Hematopoietic multipotent progenitor cell treated with erythropoietin and hydrocortisone succinate and interleukin-3 and kit ligand, for 15 days (in vitro differentiated cells): Measurements from ENCODE around the gene CDKN3.

Experiments used
- DNase-seq: peaks from one replicate; pipeline ENCODE4 v3.0.0-alpha.2; 2015; ENCODE audit warnings: low spot score

The CDKN3 gene, protein sequence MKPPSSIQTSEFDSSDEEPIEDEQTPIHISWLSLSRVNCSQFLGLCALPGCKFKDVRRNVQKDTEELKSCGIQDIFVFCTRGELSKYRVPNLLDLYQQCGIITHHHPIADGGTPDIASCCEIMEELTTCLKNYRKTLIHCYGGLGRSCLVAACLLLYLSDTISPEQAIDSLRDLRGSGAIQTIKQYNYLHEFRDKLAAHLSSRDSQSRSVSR

DNA sequence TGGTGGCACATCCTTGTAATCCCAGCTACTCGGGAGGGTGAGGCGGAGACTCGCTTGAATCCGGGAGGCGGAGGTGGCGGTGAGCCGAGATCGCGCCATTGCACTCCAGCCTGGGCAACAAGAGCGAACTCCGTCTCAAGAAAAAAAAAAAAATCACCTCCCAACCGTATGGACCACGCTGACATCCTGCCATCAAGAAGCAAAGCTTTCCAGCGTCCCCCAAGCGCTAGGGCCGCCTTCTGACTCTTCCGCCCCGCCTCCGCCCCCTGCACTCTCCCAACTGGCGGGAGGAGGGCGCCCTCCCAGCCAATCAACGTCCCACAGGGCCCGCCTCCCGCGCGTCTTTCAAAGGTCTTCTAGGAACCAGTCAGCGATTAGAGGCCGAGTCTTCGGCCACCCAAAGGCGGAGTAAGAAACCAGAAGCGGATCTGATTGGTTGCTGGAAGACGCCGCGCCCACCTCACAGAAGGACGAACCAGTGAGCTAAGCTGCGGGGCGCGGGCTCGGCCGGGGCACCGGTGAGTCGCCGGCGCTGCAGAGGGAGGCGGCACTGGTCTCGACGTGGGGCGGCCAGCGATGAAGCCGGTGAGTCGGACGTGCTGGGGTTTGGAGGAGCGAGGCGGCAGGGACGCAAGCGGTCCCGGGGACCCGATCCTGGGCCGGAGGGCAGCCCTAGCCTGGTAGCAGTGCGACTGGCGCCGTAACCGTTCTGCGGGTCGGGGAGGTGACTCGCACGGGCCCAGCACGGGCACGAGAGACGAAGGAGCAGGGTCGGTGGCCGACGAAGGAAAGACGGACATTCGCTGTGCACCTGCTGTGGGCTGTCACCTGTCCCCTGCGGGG, at the start of gene CDKN3:
CDKN3 (plus strand) TSS at position 515 of the 843 bp plus-strand sequence; CDS start at position 577, 62 bp downstream.
- peak; percentile 99 for DNase-seq

DNA sequence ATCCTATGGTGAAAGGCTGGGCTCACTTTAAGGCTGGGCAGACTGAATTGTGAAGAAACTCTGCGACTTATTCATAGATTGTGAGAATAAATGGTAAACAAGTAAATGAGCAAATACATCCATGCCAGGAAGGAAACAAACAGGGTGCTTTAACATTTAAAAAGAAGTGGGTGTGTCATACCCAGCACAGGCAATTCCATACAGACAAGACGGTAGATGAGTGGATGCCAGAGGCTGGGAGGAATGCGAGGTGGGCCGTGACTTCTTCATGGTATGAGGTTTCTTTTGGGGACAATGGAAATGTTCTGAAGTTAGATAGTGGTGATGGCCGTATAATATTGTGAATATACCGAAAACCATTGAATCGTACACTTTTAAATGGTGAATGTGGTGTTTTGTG, 49.8 kb upstream of the CDKN3 start:
- DNase-seq: no peak

DNA sequence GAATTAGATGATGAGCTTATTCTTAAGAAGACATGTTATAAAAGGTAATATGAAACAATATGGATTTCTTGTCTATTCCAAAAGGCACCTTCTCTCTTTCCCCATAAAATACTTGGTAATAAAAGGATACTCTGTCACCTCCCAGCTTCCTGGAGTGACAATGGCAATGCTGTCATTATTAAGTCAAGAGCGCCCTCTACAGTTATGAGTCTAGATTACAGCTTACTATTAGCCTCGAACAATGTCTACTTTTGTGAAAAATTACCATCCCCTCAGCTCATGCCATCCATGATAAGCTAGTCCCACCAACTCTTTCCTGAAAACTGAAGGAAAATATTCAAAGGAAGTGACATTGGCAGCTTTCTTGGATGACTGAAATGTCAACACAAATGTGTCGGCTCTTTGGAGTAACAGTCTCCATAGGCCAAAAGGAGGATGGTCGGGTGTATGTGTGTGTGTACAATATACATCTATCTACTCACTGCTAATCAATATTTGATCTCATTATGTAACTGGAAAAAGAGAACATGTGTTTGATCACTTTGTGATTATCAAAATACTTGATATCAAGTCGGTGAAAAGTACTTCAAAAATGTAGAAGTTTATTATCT, 48.7 kb upstream of the CDKN3 start:
- peak; percentile 47 for DNase-seq

DNA sequence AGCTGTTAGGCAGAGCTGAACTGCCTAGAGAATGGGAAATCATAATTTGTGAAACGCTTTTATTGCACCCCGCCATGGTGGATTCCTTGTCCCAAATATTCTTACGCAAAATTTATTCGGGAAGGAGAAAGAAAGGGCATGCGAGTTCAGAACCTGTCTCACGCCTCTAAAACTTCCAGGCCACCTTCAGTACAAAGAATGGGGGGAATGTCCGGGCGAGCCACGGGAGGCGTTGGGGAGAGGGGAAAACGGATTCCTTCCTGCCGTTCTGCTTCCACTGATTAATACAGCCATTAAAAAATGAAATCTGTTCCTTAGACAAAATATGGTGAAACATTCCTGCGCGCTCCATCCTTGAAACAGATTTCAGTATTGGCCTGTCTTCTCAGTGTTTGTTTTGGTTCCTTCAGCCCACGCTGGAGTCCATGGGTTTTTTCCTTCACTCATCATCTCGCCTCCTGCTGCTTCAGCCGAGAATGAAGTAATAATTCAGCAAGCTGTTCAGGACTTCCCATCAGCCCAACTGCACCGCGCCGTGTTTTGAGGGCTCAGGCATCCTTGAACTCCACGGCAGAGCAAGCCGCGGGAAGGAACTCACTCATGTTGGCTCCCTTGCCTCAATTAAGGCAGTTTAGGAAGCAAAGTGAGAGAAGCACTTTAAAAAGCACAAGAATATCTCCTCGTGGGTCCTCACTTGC, 47.7 kb upstream of the CDKN3 start:
- no peak for DNase-seq

DNA sequence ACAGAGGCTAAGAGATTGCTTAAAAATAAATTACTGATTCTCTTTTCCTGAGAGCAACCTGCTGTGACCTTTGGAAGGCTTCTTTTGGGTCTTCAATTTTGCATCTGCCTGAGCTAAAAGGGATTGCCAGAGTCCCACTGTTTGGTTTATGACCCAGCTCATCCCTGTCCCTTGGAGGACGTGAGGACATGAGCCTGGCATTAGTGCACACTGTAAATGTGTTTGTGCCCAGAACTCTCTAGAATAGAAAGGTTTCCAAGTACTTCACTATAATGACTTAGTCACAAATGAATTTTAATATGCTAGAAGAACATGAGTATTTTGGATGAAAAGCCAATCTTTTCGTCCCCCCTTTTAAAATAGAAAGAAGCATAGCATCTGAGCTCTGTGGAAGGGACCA, 47.1 kb upstream of the CDKN3 start:
- DNase-seq: no peak

DNA sequence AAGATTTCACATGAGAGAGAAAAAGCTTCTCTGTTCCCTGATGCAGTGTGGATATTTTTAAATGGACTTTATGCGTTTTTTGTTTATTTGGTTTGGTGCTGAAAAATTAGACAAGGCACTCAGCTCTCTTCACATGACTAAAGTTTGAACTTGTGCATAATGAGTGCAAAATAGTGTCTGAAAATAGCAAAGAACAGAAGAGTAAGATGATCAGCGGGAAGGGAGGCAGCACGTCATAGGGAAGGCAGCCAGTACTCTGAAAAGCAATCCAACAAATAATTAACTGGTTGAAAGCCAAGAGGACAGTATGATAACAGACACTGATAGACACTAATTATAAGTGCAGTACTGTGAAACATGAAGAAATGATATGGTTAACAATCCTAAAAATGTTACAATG, 46.6 kb upstream of the CDKN3 start:
- DNase-seq: no peak

DNA sequence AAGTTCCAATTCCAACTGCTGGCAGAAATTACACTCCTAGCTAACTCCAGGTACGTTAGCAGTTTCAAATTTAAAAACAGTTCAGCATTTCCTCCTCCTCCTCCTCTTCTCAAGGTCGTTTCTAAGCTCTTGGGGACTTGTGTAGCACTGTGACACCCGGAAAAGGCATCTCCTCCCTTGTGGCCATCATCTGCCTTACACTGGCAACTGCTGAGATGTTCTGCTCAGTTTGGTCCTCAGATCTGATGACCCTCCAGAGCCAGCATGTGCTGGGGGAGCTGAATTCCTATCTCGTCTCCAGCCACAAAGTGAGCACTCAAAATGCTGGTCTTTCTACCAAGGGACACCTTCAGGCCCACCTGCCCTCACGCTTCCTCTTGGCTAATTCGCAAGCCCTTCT, 43.5 kb upstream of the CDKN3 start:
- no peak for DNase-seq

DNA sequence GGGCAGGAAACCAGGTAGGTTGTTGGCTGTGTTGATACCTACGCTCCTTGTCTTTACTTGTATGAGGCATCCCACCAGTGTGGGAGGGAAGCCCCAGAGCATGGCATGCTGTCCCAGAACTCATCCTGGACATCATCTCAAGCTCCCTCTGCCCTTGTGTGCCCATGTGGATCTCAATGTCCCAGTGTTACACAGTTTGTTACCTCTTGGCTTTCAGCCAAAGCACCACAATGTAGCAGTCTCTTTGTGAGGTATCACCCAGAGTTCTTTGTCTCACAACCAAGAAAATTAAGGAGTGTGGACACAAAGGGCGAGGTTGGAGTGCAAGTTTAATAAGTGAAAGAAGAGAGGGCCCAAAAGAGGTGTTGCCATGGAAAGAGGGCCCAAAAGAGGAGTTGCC, 43.1 kb upstream of the CDKN3 start:
- DNase-seq: no peak

DNA sequence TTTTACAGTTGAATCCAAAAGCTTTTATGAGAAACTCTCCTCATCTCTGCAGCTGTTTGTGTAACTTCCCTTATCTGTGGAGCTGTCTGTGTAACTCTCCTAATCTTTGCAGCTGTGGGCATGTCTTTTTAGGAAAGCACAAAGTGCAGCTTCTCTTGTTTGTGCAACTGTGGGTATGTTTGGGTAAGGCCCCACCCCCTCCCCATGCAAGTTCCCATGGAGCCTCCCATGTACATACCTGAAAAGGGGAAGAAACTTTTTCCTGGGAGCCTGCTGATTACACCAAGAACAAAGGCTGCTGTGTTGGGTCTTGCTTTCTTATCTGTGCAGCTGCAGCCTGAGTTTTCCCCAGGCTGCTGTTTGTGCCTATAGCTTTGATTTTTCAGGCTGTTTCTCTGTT, 42.7 kb upstream of the CDKN3 start:
- no peak for DNase-seq

DNA sequence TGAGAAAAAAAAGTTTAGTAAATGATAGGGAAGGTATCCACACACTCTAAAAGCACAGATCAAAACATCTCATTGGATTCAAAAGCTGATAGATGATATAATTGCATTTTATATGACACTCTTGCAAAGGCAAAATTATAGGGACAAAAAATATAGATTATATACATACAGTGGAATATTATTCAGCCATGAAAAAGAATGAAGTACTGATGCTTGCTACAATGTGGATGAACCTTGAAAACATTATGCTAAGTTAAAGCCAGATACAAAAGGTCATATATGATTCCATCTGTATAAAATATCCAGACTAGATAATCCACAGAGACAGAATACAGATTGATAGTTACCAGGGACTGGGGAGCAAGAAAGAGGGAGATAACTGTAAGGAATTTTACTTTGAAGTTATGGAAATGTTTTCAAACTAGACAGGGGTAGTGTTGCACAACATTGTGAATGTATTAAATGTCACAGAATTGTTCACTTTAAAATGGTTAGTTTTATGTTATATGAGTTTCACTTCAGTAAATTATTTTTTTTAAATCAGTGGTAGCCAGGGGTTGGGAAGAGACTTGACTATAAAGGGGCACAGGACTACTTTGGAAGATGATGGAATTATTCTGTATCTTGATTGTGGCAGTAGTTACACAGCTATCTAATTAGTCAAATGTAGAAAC, 41.7 kb upstream of the CDKN3 start:
- no peak for DNase-seq

DNA sequence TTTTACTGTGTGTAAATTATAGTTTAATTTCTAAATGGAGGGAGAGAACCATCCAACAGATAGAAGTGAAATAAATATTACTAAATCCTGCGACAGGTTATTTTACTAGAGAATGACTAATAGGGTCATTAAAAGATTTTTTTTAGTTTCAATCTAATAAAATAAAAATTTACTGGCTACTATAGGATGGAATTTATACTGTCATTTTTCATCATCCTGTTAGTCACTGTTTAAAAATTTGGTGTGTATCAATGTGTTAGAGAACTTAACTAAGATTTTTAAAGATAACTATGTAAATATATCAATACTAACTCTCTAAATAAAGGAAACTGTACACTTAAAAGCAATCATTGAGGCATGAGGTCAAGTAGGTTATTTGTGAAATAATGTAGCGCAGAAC, 41.1 kb upstream of the CDKN3 start:
- no peak for DNase-seq

DNA sequence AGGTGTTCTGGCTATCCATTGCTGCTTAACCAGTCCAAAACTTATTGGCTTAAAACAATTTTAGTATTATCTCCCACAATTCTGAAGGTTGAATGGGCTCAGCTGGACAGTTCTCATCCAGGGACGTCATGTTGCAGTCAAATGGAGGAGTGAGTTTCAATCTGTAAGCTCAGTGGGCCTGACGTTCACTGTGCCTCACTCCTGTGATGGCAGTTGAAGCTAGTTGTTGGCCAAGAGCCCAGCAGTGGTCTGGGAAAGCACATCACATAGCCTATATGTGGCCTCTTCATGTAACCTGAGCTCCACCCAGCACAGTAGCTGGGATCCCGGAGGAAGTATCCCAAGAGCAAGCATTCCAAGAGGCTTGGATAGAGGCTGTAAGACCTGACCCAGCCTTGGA, 40.6 kb upstream of the CDKN3 start:
- no peak for DNase-seq

DNA sequence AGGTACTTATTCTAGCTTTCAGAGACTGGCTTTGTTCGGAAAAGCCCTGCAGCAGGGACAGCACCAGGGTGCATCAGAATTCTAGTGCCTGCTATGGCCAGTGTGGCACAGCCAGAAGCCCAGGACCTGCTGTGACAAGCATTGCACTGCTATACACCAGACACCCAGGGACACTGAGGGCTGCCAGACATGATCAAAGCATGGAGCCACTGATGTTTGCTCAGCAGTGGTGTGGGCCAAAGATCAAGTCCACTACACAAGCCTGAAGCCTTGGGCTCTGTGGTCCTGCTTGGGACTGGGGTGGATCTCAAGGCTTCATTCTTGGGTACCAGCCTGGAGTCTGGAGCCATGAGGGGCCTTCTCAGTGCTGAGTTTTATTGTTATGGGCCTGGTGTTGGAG, 36.1 kb upstream of the CDKN3 start:
- no peak for DNase-seq

DNA sequence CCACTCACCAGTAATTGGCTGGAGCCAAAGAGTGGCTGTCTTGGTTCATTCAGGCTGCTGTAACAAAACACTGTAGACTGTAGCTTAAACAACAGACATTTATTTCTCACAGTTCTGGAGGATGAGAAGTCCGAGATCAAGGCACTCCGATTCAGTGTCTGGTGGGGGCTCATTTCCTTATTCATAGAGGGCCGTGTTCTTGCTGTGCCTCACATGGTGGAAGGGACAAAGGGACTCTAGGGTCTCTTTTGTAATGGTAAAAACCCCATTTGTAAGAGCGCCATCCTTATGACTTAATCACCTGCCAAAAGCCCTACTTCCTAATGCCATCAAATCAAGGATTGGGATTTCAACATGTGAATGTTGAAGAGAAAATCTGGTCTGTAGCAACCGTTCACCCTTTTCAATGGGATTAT, 34.7 kb upstream of the CDKN3 start:
- no peak for DNase-seq

DNA sequence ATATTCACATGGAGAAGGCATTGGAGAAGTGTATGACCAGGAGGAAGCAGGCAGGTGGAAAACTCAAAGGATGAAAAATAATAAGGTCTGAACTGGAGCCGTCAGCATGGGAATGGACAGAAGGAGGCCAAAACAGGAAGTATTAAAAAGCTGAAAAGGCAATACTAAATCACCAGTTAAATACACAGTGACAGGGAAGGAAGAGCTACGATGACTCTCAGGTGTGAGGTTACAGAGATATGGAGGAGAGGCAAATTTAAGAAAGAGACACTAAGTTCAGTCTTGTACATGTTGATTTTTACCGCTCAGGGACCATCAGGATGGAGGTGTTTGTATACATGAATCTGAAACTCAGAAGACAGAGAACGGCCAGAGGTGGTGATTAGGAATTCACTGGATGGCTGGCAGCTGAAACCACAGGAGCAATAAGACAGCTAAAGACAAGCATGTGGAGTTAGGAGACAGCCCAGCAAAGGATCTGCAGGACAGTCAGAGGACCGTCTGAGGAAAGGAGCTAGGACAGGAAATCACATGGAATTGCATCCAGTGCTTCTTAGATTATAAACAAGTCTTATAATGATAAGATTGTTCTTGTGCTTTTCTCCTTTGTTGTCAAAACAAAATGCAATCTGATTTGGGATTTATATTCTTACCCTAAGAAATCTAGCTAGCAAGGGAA, 33.9 kb upstream of the CDKN3 start:
- no peak for DNase-seq

DNA sequence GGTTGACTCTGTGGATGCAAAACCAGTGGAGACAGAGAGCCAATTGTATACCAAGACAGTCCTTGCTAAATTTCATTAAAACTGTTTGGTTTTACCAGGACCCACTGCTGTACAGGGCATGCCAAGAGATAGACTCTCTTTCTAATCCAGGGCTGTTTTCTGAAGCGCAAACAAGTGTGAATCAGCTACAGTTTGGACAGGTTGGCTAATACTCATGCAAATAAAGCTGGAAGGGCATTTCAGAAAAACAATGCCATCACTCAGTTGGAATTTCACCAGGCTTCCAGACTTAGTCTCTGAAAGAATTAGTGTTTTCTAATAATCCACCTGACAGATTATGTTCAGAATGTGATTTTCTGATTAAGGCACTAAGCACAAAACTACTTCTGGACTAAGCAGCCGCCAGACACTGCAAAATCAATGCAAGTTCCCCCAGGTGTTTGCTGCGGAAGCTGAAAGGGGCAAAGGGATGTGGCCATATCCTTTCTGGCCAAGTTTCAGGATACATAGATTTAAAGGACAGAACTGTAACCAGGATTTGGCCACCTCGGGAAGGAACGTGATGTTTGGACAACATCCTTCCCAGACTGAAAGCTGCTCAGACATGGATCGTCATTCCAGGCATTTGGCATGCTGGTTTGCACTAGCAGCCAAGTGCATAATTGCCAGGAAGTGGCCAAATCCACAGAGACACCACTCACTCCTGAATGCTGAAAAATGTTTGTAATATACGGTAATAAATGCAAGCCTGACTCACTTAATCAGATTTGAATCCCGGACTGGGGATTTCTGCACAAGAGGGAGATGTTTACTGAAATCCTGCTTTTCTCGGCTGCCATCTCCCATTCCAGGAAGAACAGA, 32.0 kb upstream of the CDKN3 start:
- no peak for DNase-seq

DNA sequence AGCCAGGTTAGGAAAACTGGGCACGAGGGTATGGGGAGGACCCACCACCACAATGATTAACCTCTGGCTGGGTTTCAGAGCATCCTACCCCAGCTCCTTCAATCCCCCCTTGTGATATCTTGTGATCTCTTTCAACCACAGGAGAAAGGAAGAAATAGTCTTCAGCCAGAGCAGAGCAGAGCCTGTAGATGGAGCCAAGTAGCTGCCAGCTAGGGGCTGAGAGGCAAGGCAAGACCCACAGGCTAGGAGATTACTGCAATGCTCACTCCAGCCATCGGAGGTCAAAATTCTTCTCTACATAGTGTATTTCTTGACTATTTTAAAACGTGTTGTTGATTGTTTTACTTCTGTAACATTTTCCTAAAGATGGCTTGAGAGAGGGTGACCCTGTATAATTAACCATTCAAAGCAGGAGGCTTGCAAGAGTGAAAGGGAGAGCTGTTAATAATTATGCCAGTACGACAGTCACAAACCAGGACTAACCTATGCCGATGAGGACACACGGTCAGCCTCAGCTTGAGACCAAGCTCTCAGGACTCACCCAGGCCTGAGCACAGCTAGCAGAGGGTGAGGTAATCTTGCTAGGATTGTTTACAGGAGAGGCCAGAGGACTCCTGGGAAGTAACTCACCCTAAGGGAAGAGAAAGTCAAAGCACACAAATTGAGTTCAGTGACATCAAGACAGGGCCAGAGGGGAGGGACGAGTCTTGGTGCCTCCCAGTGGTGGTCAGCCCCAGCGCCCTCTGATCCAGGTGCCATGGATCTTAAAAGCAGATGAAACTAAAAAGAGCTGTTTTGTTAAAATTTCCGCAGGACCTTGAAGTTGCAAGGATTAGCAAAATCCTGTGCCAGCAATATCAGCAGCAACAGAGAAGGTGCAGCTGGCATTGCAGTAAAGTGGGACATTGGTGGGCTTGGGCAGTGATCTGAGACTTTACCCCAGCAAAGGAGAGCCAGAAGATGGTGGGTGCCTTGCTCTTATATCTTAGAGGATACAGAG, 29.8 kb upstream of the CDKN3 start:
- DNase-seq: no peak

DNA sequence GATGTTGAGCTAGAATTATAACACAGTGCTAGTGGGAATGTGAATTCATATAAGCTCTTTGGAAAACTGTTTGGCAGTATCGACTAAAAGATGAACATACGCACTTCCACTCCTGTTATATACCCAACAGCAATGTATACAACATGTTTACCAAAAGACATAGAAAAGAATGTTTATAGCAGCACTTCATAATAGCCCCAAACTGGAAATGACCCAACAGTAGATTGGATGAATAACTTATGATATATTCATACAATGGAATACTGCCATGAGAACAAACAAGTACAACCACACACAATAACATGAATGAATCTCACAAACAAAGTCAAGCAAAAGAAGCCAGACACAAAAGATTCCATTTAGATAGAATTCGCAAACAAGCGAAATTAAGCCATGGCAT, 28.5 kb upstream of the CDKN3 start:
- no peak for DNase-seq

DNA sequence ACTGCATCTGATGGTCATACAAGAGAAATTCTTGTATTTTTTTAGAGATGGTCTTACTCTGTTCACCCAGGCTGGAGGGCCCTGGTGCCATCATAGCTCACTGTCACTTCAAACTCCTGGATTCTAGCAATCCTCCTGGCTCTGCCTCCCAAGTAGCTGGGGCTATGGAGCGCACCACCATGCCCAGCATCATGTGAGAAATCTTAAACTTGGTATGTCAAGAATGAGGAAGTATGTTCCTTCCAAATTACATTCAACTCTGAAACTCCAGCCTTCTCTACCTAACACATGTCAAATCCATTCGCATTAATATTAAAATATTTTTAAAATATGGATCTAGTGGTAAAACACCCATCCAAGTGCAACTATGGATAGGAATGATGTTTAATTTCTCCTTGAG, 27.5 kb upstream of the CDKN3 start:
- DNase-seq: no peak
